Smooth muscle cell (in vitro differentiated cells): ENCODE data around the gene SPEM3. TPM values are rescaled to one million over a fixed set of nuclear protein-coding genes. Genes with fewer than 3 reads are reported as not detected.

Source experiments
- DNase-seq: peaks from one replicate; lab custom pipeline; 2025; ENCODE audit not compliant: unreplicated experiment; lab: John Stamatoyannopoulos, UW
- H2AFZ ChIP-seq: fragments of 200-600 bp; sonication (generic); 2 replicates; pipeline ENCODE4 v1.6.0; 2016; ENCODE audit warnings: antibody characterized with exemption, low read depth, mild to moderate bottlenecking
- H3F3A ChIP-seq: fragments of 200-600 bp; sonication (generic); 2 replicates; pipeline ENCODE4 v1.6.0; 2017; ENCODE audit warnings: antibody characterized with exemption, low read depth
- H3K27ac ChIP-seq: fragments of 200-600 bp; sonication (generic); 2 replicates; pipeline ENCODE4 v1.5.1; 2016; ENCODE audit warnings: low read depth, mild to moderate bottlenecking
- H3K27me3 ChIP-seq: fragments of 200-600 bp; sonication (generic); 2 replicates; pipeline ENCODE4 v1.6.1; 2016; ENCODE audit warnings: low read depth, mild to moderate bottlenecking
- H3K36me3 ChIP-seq: fragments of 200-600 bp; sonication (generic); 2 replicates; pipeline ENCODE4 v1.5.1; 2016; ENCODE audit warnings: low read depth
- H3K4me1 ChIP-seq: fragments of 200-600 bp; sonication (generic); 2 replicates; pipeline ENCODE4 v1.5.1; 2016; ENCODE audit warnings: low read depth
- H3K4me2 ChIP-seq: fragments of 200-600 bp; sonication (generic); 2 replicates; pipeline ENCODE4 v1.6.0; 2016; ENCODE audit warnings: mild to moderate bottlenecking
- H3K4me3 ChIP-seq: fragments of 200-600 bp; sonication (generic); 2 replicates; pipeline ENCODE4 v1.5.1; 2016; ENCODE audit warnings: mild to moderate bottlenecking
- H3K79me2 ChIP-seq: fragments of 200-600 bp; sonication (generic); 2 replicates; pipeline ENCODE4 v1.6.0; 2016; ENCODE audit warnings: low read depth, mild to moderate bottlenecking
- H3K9ac ChIP-seq: fragments of 200-600 bp; sonication (generic); 2 replicates; pipeline ENCODE4 v1.6.0; 2016; ENCODE audit warnings: low read depth
- H3K9me3 ChIP-seq: fragments of 200-600 bp; sonication (generic); replicated peaks from 2 replicates; pipeline ENCODE4 v1.5.1; 2016; ENCODE audit warnings: low read depth
- H4K20me1 ChIP-seq: fragments of 200-600 bp; sonication (generic); 2 replicates; pipeline ENCODE4 v1.6.0; 2016; ENCODE audit warnings: low read depth
- CTCF ChIP-seq: fragments of 200-600 bp; sonication (generic); IDR thresholded peaks from 2 replicates; pipeline ENCODE4 v1.5.1; 2017; ENCODE audit warnings: borderline replicate concordance, mild to moderate bottlenecking, antibody characterized with exemption; ENCODE audit not compliant: insufficient read depth, poor library complexity, severe bottlenecking
- WGBS: methylation state at CpG from one replicate; pipeline ENCODE4 v1.1.7; 2016; ENCODE audit warnings: low lambda C conversion rate; 5-methylcytosine and 5-hydroxymethylcytosine counted together
- polyA plus RNA-seq: library from polyadenylated mRNA; unstranded; fragments of >200 nt; fragmentation: Nextera tagmentation; extraction: Ambion mirVana; gene quantifications from 2 replicates; pipeline ENCODE4 v1.2.1, GENCODE V29; 2016
- total RNA-seq: library from RNA; depleted of rRNA; stranded (reverse); fragments of >200 nt; gene quantifications from 2 replicates; pipeline ENCODE4 v1.2.3, GENCODE V29; 2014

SPEM3 gene
- total and polyA plus RNA-seq, 2 experiments from 2014 or later: not detected

- Histone ChIP-seq H3K4me2 (no peak overlapping the region), H4K20me1 (peaks cover 25% of the 10 kb centered on the region), H3K79me2 (peaks cover 8% of the 10 kb centered on the region), H3K9me3 (no peaks in the 10 kb centered on the region), H3K27ac (no peak overlapping the region), H3K36me3 (no peaks in the 10 kb centered on the region), H3K4me3 (no peak overlapping the region), H3F3A (no peaks in the 10 kb centered on the region), H3K4me1 (peaks cover 16% of the 10 kb centered on the region), H3K9ac (no peak overlapping the region), H2AFZ (no peak overlapping the region), H3K27me3 (no peaks in the 10 kb centered on the region)
- no peak for DNase-seq
- TF ChIP-seq CTCF: no peak
- WGBS: 78% methylated on average over 13 of the region's 13 CpGs
Measured at GRCh38 chr17:7407082-7407481, 21.6 kb upstream of the SPEM3 start.

- no peaks in the 10 kb centered on the region for H3K9me3 ChIP-seq
- TF ChIP-seq CTCF: no peak
- H4K20me1 ChIP-seq: peaks cover 25% of the 10 kb centered on the region
- no peaks in the 10 kb centered on the region for H3K27me3 ChIP-seq
- H2AFZ ChIP-seq: no peak within 1 kb of the TSS
- H3K27ac ChIP-seq: no peak within 1 kb of the TSS
- no peak within 1 kb of the TSS for H3K9ac ChIP-seq
- H3F3A ChIP-seq: no peaks in the 10 kb centered on the region
- no peak within 1 kb of the TSS for H3K4me2 ChIP-seq
- 67% methylated on average over 6 of the region's 12 CpGs for WGBS
- DNase-seq: no peak
- peaks cover 12% of the 10 kb centered on the region for H3K4me1 ChIP-seq
- no peaks in the 10 kb centered on the region for H3K36me3 ChIP-seq
- no peak within 1 kb of the TSS for H3K4me3 ChIP-seq
- peaks cover 4% of the 10 kb centered on the region for H3K79me2 ChIP-seq
Measured at GRCh38 chr17:7407485-7408251, 21.0 kb upstream of the SPEM3 start, which contains the start of gene NLGN2. TSS of gene NLGN2 (plus strand) at chr17:7407845. CDS start at chr17:7408256, 411 bp downstream.

- Histone ChIP-seq H3K27ac (no peak overlapping the region), H3K4me3 (no peak overlapping the region), H3K9ac (no peak overlapping the region), H3K4me1 (peaks cover 6% of the 10 kb centered on the region), H4K20me1 (peaks cover 25% of the 10 kb centered on the region), H3K4me2 (no peak overlapping the region), H3K27me3 (no peaks in the 10 kb centered on the region), H3K36me3 (no peaks in the 10 kb centered on the region), H3K79me2 (no peaks in the 10 kb centered on the region), H2AFZ (no peak overlapping the region), H3K9me3 (no peaks in the 10 kb centered on the region), H3F3A (no peaks in the 10 kb centered on the region)
- 71% methylated on average over 43 of the region's 58 CpGs for WGBS
- TF ChIP-seq CTCF: no peak
- DNase-seq: no peak
Measured at GRCh38 chr17:7408252-7408727, 20.4 kb upstream of the SPEM3 start.
